K562 (cell line): ENCODE results near the gene ECM1. TPM values are rescaled to one million over a fixed set of nuclear protein-coding genes. Genes with fewer than 3 reads are reported as not detected.

ENCODE experiments used
- AFF4 ChIP-seq: sonication (generic); formaldehyde crosslinking; IDR thresholded peaks from 2 replicates; pipeline ENCODE4 v1.8.0; 2023; ENCODE audit warnings: mild to moderate bottlenecking, missing genetic modification reagents
- BHLHE40 ChIP-seq: IDR thresholded peaks from 2 replicates; pipeline ENCODE4 v1.6.1; 2011; ENCODE audit warnings: low read length, improper control_type of control experiment
- BRD9 ChIP-seq: fragments of 450-650 bp; IDR thresholded peaks from 2 replicates; pipeline ENCODE4 v1.6.1; 2018; ENCODE audit warnings: low read depth; ENCODE audit not compliant: partially characterized antibody
- CBFA2T3 ChIP-seq: fragments of 450-650 bp; IDR thresholded peaks from 2 replicates; pipeline ENCODE4 v1.6.1; 2017
- CHD2 ChIP-seq: IDR thresholded peaks from 2 replicates; pipeline ENCODE4 v1.6.1; 2011; ENCODE audit warnings: low read depth, low read length
- DEAF1 ChIP-seq: fragments of 450-650 bp; formaldehyde crosslinking; IDR thresholded peaks from 2 replicates; pipeline ENCODE4 v1.4.0; 2020; ENCODE audit warnings: mild to moderate bottlenecking, moderate library complexity
- EHMT2 ChIP-seq: fragments of 450-650 bp; IDR thresholded peaks from 2 replicates; pipeline ENCODE4 v1.6.1; 2018; ENCODE audit warnings: antibody characterized with exemption
- ESRRB ChIP-seq: fragments of 250-450 bp; sonication (Bioruptor Pico); IDR thresholded peaks from 2 replicates; pipeline ENCODE4 v1.5.0; 2020; ENCODE audit warnings: mild to moderate bottlenecking, moderate library complexity, borderline replicate concordance
- HDGF ChIP-seq: fragments of 450-650 bp; IDR thresholded peaks from 2 replicates; pipeline ENCODE4 v1.6.1; 2016
- NFIX ChIP-seq: fragments of 250-450 bp; sonication (Bioruptor Pico); IDR thresholded peaks from 2 replicates; pipeline ENCODE4 v1.4.0; 2020; ENCODE audit warnings: low read depth, mild to moderate bottlenecking, moderate library complexity
- SAP30 ChIP-seq: fragments of 200-600 bp; sonication (generic); IDR thresholded peaks from 2 replicates; pipeline ENCODE4 v1.6.1; 2012; ENCODE audit warnings: borderline replicate concordance, low read depth, mild to moderate bottlenecking, moderate library complexity, low read length, control low read depth, inconsistent platforms; ENCODE audit not compliant: insufficient read depth, poor library complexity, severe bottlenecking
- SNIP1 ChIP-seq: fragments of 450-650 bp; IDR thresholded peaks from 2 replicates; pipeline ENCODE4 v1.7.1; 2017; ENCODE audit warnings: low read depth, mild to moderate bottlenecking
- ZNF76 ChIP-seq: fragments of 250-450 bp; sonication (Bioruptor Pico); IDR thresholded peaks from 2 replicates; pipeline ENCODE4 v1.4.0; 2020; ENCODE audit warnings: mild to moderate bottlenecking, moderate library complexity, borderline replicate concordance
- ZNF77 ChIP-seq: fragments of 250-450 bp; sonication (Bioruptor Pico); IDR thresholded peaks from 2 replicates; pipeline ENCODE4 v1.5.0; 2020
- polyA plus RNA-seq, 8 experiments: library from polyadenylated mRNA; depleted of rRNA in 4 of 8; stranded (reverse) in 5 of 8; unstranded in 3 of 8; fragments of >200 nt; fragmentation: Nextera tagmentation in 2 of 8; fragmentation: Illumina TruSeq in 1 of 8; extraction: Ambion mirVana in 2 of 8; extraction: Trizol in 1 of 8; gene quantifications; 2 replicates each; pipeline versions ENCODE4 v1.2.1 to v1.2.3, GENCODE V29; 2011 to 2014; ENCODE audit warnings: inconsistent platforms in 1 of 8, missing spikeins in 1 of 8
- total RNA-seq, 7 experiments: library from RNA; depleted of rRNA in 6 of 7; stranded (reverse); fragments of >200 nt in 6 of 7; fragmentation: Illumina TruSeq in 2 of 7; extraction: Trizol in 2 of 7; gene quantifications; 2 replicates each; pipeline versions ENCODE4 v1.2.1 to v1.2.3, GENCODE V29; 2011 to 2021; ENCODE audit warnings: low replicate concordance in 1 of 7
- TF ChIP-seq, protein P1 (sequence below): fragments of 250-450 bp; sonication (Bioruptor Pico); IDR thresholded peaks from 2 replicates; pipeline ENCODE4 v1.8.0; 2021; ENCODE audit warnings: moderate library complexity, mild to moderate bottlenecking, inconsistent platforms
- TF ChIP-seq, protein P2 (sequence below), 2 experiments: fragments of 150-350 bp in 1 of 2; IDR thresholded peaks; 2 replicates each; pipeline ENCODE4 v1.6.1; 2012 to 2016; ENCODE audit warnings: low read depth in 2 of 2, low read length in 2 of 2, mild to moderate bottlenecking in 1 of 2, moderate library complexity in 1 of 2

The ECM1 gene
- total and polyA plus RNA-seq, 9 of the 15 experiments (the other 6 are each of a cell fraction or from before 2014, with no cell fraction given), result 6.6 to 52.2 (median 12.8) TPM

- TF ChIP-seq EHMT2, result 0 out of 2 replicates have a peak, but pooled peaks have one; percentile 43
- no peak for TF ChIP-seq NFIX (CRISPR knock-in tag)
- TF ChIP-seq SNIP1, result 0 out of 2 replicates have a peak, but pooled peaks have one; percentile 43
- peak; percentile 66 for TF ChIP-seq BRD9
- peak; percentile 38 for TF ChIP-seq SAP30
- 0 out of 2 replicates have a peak, but pooled peaks have one; percentile 20 for TF ChIP-seq DEAF1 (CRISPR knock-in tag)
- TF ChIP-seq, protein P1, sequence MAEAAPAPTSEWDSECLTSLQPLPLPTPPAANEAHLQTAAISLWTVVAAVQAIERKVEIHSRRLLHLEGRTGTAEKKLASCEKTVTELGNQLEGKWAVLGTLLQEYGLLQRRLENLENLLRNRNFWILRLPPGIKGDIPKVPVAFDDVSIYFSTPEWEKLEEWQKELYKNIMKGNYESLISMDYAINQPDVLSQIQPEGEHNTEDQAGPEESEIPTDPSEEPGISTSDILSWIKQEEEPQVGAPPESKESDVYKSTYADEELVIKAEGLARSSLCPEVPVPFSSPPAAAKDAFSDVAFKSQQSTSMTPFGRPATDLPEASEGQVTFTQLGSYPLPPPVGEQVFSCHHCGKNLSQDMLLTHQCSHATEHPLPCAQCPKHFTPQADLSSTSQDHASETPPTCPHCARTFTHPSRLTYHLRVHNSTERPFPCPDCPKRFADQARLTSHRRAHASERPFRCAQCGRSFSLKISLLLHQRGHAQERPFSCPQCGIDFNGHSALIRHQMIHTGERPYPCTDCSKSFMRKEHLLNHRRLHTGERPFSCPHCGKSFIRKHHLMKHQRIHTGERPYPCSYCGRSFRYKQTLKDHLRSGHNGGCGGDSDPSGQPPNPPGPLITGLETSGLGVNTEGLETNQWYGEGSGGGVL (CRISPR knock-in tag), result no peak
- TF ChIP-seq, protein P2, sequence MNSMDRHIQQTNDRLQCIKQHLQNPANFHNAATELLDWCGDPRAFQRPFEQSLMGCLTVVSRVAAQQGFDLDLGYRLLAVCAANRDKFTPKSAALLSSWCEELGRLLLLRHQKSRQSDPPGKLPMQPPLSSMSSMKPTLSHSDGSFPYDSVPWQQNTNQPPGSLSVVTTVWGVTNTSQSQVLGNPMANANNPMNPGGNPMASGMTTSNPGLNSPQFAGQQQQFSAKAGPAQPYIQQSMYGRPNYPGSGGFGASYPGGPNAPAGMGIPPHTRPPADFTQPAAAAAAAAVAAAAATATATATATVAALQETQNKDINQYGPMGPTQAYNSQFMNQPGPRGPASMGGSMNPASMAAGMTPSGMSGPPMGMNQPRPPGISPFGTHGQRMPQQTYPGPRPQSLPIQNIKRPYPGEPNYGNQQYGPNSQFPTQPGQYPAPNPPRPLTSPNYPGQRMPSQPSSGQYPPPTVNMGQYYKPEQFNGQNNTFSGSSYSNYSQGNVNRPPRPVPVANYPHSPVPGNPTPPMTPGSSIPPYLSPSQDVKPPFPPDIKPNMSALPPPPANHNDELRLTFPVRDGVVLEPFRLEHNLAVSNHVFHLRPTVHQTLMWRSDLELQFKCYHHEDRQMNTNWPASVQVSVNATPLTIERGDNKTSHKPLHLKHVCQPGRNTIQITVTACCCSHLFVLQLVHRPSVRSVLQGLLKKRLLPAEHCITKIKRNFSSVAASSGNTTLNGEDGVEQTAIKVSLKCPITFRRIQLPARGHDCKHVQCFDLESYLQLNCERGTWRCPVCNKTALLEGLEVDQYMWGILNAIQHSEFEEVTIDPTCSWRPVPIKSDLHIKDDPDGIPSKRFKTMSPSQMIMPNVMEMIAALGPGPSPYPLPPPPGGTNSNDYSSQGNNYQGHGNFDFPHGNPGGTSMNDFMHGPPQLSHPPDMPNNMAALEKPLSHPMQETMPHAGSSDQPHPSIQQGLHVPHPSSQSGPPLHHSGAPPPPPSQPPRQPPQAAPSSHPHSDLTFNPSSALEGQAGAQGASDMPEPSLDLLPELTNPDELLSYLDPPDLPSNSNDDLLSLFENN (IDR thresholded peaks at IDR 0.05; ENCODE audit: low read depth in 2 of 2, low read length in 2 of 2), result 0 out of 4 replicates have a peak, but pooled peaks of 1 of the 2 experiments have one; percentile 42
- TF ChIP-seq CBFA2T3, result no peak
- TF ChIP-seq HDGF, result no peak
- TF ChIP-seq ZNF77 (CRISPR knock-in tag), result no peak
- peak; percentile 45; the same call in 1 of the 2 replicates for TF ChIP-seq BHLHE40
- TF ChIP-seq CHD2, result peak; percentile 81
- no peak for TF ChIP-seq AFF4 (CRISPR knock-in tag)
- no peak for TF ChIP-seq ZNF76 (CRISPR knock-in tag)
- TF ChIP-seq ESRRB (CRISPR knock-in tag), result no peak
These were observed 20.7 kb upstream of the ECM1 start, which contains the start of gene TARS2 (continued) for GRCh38 chr1:150486966-150487762.
